WTC11 (cell line): ENCODE data around the gene IQSEC1. TPM values are rescaled to one million over a fixed set of nuclear protein-coding genes. Genes with fewer than 3 reads are reported as not detected.

Experiments
- ATAC-seq: fragments of 200-7000 bp; cut with Tn5 transposase; 2 replicates; pipeline ENCODE4 v1.10.0; 2021; ENCODE audit warnings: mild to moderate bottlenecking, moderate library complexity
- CTCF ChIA-PET: fragments of 300-600 bp; sonication (Branson Sonifier 250); formaldehyde crosslinking; loops from one replicate; lab custom pipeline; 2021; ENCODE audit warnings: antibody characterized with exemption; lab: Charles Lee
- POLR2A ChIA-PET: fragments of 350-600 bp; sonication (Branson Sonifier 250); formaldehyde crosslinking; loops from one replicate; lab custom pipeline; 2021; ENCODE audit warnings: antibody characterized with exemption; lab: Charles Lee
- DNase-seq: peaks from one replicate; pipeline ENCODE4 v3.0.0; 2021; ENCODE audit warnings: low spot score
- H3K27ac Mint-ChIP-seq: 2 replicates; pipeline ENCODE4 v1.8.0; 2021; ENCODE audit warnings: mixed read lengths
- H3K27me3 Mint-ChIP-seq: 2 replicates; pipeline ENCODE4 v1.8.0; 2021; ENCODE audit warnings: low read depth, mild to moderate bottlenecking, moderate library complexity, mixed read lengths
- H3K36me3 Mint-ChIP-seq: 2 replicates; pipeline ENCODE4 v1.8.0; 2021; ENCODE audit warnings: mixed read lengths
- H3K4me1 Mint-ChIP-seq: 2 replicates; pipeline ENCODE4 v1.8.0; 2022; ENCODE audit warnings: mixed read lengths
- H3K4me3 Mint-ChIP-seq: 2 replicates; pipeline ENCODE4 v1.8.0; 2021; ENCODE audit warnings: mild to moderate bottlenecking, moderate library complexity, mixed read lengths
- H3K9me3 Mint-ChIP-seq: 2 replicates; pipeline ENCODE4 v1.8.0; 2021; ENCODE audit warnings: mixed read lengths
- CREB1 ChIP-seq: sonication (generic); formaldehyde crosslinking; IDR thresholded peaks from 2 replicates; pipeline ENCODE4 v1.8.0; 2023; ENCODE audit warnings: mild to moderate bottlenecking, missing genetic modification reagents
- MYBL2 ChIP-seq: sonication (generic); formaldehyde crosslinking; IDR thresholded peaks from 2 replicates; pipeline ENCODE4 v1.8.1; 2023; ENCODE audit warnings: mild to moderate bottlenecking, moderate library complexity, missing genetic modification reagents
- ZNF219 ChIP-seq: sonication (generic); formaldehyde crosslinking; IDR thresholded peaks from 2 replicates; pipeline ENCODE4 v1.8.0; 2023; ENCODE audit warnings: missing genetic modification reagents, mild to moderate bottlenecking, borderline replicate concordance
- ZNF263 ChIP-seq: sonication (generic); formaldehyde crosslinking; IDR thresholded peaks from 2 replicates; pipeline ENCODE4 v1.8.1; 2022; ENCODE audit warnings: low read depth, mild to moderate bottlenecking, moderate library complexity, missing genetic modification reagents
- ZNF396 ChIP-seq: fragments of 250-450 bp; sonication (Bioruptor Pico); IDR thresholded peaks from 2 replicates; pipeline ENCODE4 v1.8.0; 2021; ENCODE audit warnings: mild to moderate bottlenecking, moderate library complexity, borderline replicate concordance
- ZNF423 ChIP-seq: fragments of 250-450 bp; sonication (Bioruptor Pico); IDR thresholded peaks from 2 replicates; pipeline ENCODE4 v2.1.2; 2022; ENCODE audit warnings: mild to moderate bottlenecking, moderate library complexity
- total RNA-seq: library from RNA; stranded (reverse); gene quantifications from 3 replicates; pipeline ENCODE4 v1.2.3, GENCODE V29; 2021
- TF ChIP-seq, protein P1 (sequence below): sonication (generic); formaldehyde crosslinking; IDR thresholded peaks from 2 replicates; pipeline ENCODE4 v1.8.0; 2023; ENCODE audit warnings: missing genetic modification reagents, mild to moderate bottlenecking, borderline replicate concordance
- TF ChIP-seq, protein P2 (sequence below): sonication (generic); formaldehyde crosslinking; IDR thresholded peaks from 2 replicates; pipeline ENCODE4 v1.8.0; 2022; ENCODE audit warnings: mild to moderate bottlenecking, missing genetic modification reagents
- TF ChIP-seq, protein P3 (sequence below): sonication (generic); formaldehyde crosslinking; IDR thresholded peaks from 2 replicates; pipeline ENCODE4 v1.8.1; 2023; ENCODE audit warnings: mild to moderate bottlenecking, missing genetic modification reagents, borderline replicate concordance
- TF ChIP-seq, protein P4 (sequence below): fragments of 250-450 bp; sonication (Bioruptor Pico); IDR thresholded peaks from 2 replicates; pipeline ENCODE4 v2.1.2; 2022; ENCODE audit warnings: mild to moderate bottlenecking, moderate library complexity
- TF ChIP-seq, protein P5 (sequence below): sonication (generic); formaldehyde crosslinking; IDR thresholded peaks from 2 replicates; pipeline ENCODE4 v1.8.1; 2022; ENCODE audit warnings: mild to moderate bottlenecking, missing genetic modification reagents, moderate library complexity, borderline replicate concordance
- TF ChIP-seq, protein P6 (sequence below): sonication (generic); formaldehyde crosslinking; IDR thresholded peaks from 2 replicates; pipeline ENCODE4 v1.8.0; 2023; ENCODE audit warnings: missing genetic modification reagents
- TF ChIP-seq, protein P7 (sequence below): sonication (generic); formaldehyde crosslinking; IDR thresholded peaks from 2 replicates; pipeline ENCODE4 v1.8.1; 2023; ENCODE audit warnings: mild to moderate bottlenecking, missing genetic modification reagents
- TF ChIP-seq, protein P8 (sequence below): fragments of 200-600 bp; IDR thresholded peaks from 2 replicates; pipeline ENCODE4 v1.8.0; 2022; ENCODE audit warnings: antibody characterized with exemption

The IQSEC1 gene
- total RNA-seq, 1 experiment from 2014 or later = 35.0 TPM

DNA sequence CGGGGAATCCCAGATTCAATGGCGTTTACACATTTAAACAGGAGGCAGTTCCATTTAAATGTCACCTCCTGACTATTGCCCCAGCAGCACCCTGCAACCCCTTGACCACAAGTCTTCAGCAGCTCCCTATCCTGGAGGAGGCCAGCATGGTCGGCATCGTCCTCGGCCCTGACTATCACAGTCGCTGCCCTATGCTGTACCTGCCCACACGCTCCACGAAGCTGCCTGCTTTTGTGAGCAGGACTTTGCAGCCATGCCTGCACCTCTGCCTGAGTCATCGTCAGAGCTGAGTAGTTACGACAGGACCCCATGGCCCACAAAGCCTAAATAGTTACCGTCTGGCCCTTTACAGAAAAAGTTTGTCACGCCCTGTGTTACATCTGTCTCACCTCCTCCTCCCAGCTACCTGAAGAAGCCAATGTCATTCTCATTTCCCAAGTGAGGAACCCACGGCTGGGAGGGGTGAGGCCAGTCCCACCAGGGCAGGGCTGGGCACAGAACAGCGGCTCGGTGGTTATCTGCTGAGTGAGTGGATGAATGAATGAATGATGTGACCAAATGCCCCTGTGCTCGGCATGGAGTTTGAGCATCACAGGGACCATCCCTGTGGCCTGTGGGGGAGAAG, 47.8 kb upstream of the IQSEC1 start (continued):
- TF ChIP-seq, protein P1, sequence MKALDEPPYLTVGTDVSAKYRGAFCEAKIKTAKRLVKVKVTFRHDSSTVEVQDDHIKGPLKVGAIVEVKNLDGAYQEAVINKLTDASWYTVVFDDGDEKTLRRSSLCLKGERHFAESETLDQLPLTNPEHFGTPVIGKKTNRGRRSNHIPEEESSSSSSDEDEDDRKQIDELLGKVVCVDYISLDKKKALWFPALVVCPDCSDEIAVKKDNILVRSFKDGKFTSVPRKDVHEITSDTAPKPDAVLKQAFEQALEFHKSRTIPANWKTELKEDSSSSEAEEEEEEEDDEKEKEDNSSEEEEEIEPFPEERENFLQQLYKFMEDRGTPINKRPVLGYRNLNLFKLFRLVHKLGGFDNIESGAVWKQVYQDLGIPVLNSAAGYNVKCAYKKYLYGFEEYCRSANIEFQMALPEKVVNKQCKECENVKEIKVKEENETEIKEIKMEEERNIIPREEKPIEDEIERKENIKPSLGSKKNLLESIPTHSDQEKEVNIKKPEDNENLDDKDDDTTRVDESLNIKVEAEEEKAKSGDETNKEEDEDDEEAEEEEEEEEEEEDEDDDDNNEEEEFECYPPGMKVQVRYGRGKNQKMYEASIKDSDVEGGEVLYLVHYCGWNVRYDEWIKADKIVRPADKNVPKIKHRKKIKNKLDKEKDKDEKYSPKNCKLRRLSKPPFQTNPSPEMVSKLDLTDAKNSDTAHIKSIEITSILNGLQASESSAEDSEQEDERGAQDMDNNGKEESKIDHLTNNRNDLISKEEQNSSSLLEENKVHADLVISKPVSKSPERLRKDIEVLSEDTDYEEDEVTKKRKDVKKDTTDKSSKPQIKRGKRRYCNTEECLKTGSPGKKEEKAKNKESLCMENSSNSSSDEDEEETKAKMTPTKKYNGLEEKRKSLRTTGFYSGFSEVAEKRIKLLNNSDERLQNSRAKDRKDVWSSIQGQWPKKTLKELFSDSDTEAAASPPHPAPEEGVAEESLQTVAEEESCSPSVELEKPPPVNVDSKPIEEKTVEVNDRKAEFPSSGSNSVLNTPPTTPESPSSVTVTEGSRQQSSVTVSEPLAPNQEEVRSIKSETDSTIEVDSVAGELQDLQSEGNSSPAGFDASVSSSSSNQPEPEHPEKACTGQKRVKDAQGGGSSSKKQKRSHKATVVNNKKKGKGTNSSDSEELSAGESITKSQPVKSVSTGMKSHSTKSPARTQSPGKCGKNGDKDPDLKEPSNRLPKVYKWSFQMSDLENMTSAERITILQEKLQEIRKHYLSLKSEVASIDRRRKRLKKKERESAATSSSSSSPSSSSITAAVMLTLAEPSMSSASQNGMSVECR (CRISPR knock-in tag) = no peak
- TF ChIP-seq, protein P2, sequence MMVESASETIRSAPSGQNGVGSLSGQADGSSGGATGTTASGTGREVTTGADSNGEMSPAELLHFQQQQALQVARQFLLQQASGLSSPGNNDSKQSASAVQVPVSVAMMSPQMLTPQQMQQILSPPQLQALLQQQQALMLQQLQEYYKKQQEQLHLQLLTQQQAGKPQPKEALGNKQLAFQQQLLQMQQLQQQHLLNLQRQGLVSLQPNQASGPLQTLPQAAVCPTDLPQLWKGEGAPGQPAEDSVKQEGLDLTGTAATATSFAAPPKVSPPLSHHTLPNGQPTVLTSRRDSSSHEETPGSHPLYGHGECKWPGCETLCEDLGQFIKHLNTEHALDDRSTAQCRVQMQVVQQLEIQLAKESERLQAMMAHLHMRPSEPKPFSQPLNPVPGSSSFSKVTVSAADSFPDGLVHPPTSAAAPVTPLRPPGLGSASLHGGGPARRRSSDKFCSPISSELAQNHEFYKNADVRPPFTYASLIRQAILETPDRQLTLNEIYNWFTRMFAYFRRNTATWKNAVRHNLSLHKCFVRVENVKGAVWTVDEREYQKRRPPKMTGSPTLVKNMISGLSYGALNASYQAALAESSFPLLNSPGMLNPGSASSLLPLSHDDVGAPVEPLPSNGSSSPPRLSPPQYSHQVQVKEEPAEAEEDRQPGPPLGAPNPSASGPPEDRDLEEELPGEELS (CRISPR knock-in tag) = no peak
- TF ChIP-seq, protein P3, sequence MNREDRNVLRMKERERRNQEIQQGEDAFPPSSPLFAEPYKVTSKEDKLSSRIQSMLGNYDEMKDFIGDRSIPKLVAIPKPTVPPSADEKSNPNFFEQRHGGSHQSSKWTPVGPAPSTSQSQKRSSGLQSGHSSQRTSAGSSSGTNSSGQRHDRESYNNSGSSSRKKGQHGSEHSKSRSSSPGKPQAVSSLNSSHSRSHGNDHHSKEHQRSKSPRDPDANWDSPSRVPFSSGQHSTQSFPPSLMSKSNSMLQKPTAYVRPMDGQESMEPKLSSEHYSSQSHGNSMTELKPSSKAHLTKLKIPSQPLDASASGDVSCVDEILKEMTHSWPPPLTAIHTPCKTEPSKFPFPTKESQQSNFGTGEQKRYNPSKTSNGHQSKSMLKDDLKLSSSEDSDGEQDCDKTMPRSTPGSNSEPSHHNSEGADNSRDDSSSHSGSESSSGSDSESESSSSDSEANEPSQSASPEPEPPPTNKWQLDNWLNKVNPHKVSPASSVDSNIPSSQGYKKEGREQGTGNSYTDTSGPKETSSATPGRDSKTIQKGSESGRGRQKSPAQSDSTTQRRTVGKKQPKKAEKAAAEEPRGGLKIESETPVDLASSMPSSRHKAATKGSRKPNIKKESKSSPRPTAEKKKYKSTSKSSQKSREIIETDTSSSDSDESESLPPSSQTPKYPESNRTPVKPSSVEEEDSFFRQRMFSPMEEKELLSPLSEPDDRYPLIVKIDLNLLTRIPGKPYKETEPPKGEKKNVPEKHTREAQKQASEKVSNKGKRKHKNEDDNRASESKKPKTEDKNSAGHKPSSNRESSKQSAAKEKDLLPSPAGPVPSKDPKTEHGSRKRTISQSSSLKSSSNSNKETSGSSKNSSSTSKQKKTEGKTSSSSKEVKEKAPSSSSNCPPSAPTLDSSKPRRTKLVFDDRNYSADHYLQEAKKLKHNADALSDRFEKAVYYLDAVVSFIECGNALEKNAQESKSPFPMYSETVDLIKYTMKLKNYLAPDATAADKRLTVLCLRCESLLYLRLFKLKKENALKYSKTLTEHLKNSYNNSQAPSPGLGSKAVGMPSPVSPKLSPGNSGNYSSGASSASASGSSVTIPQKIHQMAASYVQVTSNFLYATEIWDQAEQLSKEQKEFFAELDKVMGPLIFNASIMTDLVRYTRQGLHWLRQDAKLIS (CRISPR knock-in tag) = no peak
- TF ChIP-seq, protein P4, sequence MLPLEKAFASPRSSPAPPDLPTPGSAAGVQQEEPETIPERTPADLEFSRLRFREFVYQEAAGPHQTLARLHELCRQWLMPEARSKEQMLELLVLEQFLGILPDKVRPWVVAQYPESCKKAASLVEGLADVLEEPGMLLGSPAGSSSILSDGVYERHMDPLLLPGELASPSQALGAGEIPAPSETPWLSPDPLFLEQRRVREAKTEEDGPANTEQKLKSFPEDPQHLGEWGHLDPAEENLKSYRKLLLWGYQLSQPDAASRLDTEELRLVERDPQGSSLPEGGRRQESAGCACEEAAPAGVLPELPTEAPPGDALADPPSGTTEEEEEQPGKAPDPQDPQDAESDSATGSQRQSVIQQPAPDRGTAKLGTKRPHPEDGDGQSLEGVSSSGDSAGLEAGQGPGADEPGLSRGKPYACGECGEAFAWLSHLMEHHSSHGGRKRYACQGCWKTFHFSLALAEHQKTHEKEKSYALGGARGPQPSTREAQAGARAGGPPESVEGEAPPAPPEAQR (CRISPR knock-in tag) = no peak

DNA sequence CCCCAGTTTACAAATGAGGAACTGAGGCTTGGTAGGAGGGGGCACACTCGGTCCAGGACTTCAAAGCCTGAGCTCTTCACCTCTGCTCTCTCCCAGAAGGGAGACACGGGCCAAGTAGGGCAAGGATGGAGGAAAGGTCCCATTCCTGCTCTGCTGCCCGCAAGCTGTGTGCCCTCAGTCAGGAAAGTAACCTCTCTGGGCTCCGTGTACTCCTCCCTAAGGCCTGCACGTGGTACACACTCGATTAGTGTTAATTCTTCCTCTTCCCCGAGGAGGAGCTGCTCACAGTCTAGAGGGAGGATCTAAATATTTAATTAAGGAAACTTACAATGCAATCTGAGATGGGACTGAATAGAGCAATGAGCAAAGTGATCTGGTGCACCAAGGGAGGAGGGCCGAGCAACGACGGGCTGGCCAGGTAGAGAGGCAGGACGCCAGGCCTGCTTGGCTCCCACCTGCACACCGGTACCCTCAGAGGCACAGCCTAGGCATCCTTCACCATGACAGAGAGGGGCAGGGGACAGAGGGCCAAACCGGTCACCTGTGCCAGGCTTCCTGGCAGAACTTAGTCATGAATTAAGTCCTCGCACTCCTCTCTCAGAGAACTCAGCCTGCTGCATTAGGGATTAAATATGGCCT, 47.2 kb upstream of the IQSEC1 start:
- POLR2A ChIA-PET = no interaction called here
- Mint-ChIP-seq H3K36me3 (no peaks in the 10 kb centered on the region), H3K4me3 (no peak overlapping the region), H3K9me3 (no peaks in the 10 kb centered on the region), H3K27me3 (no peaks in the 10 kb centered on the region), H3K4me1 (peaks cover 8% of the 10 kb centered on the region), H3K27ac (no peak overlapping the region)
- ATAC-seq (no peak), DNase-seq (no peak)
- CTCF ChIA-PET = interaction anchor here (1.1 to 1.9 kb wide), 5 partner anchors 27 to 163 kb away, joined by 3 to 10 read pairs (median 4); no protein-coding TSS in a partner anchor
- no peak for TF ChIP-seq CREB1 (CRISPR knock-in tag)
- TF ChIP-seq ZNF263 (CRISPR knock-in tag) = no peak
- TF ChIP-seq, protein P5, sequence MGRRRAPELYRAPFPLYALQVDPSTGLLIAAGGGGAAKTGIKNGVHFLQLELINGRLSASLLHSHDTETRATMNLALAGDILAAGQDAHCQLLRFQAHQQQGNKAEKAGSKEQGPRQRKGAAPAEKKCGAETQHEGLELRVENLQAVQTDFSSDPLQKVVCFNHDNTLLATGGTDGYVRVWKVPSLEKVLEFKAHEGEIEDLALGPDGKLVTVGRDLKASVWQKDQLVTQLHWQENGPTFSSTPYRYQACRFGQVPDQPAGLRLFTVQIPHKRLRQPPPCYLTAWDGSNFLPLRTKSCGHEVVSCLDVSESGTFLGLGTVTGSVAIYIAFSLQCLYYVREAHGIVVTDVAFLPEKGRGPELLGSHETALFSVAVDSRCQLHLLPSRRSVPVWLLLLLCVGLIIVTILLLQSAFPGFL (CRISPR knock-in tag) = no peak
- TF ChIP-seq, protein P6, sequence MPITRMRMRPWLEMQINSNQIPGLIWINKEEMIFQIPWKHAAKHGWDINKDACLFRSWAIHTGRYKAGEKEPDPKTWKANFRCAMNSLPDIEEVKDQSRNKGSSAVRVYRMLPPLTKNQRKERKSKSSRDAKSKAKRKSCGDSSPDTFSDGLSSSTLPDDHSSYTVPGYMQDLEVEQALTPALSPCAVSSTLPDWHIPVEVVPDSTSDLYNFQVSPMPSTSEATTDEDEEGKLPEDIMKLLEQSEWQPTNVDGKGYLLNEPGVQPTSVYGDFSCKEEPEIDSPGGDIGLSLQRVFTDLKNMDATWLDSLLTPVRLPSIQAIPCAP (CRISPR knock-in tag) = no peak
- TF ChIP-seq ZNF423 = no peak
- TF ChIP-seq ZNF396 = no peak
- TF ChIP-seq ZNF219 (CRISPR knock-in tag) = no peak
- TF ChIP-seq, protein P7, sequence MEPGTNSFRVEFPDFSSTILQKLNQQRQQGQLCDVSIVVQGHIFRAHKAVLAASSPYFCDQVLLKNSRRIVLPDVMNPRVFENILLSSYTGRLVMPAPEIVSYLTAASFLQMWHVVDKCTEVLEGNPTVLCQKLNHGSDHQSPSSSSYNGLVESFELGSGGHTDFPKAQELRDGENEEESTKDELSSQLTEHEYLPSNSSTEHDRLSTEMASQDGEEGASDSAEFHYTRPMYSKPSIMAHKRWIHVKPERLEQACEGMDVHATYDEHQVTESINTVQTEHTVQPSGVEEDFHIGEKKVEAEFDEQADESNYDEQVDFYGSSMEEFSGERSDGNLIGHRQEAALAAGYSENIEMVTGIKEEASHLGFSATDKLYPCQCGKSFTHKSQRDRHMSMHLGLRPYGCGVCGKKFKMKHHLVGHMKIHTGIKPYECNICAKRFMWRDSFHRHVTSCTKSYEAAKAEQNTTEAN (CRISPR knock-in tag) = no peak
- TF ChIP-seq, protein P8, sequence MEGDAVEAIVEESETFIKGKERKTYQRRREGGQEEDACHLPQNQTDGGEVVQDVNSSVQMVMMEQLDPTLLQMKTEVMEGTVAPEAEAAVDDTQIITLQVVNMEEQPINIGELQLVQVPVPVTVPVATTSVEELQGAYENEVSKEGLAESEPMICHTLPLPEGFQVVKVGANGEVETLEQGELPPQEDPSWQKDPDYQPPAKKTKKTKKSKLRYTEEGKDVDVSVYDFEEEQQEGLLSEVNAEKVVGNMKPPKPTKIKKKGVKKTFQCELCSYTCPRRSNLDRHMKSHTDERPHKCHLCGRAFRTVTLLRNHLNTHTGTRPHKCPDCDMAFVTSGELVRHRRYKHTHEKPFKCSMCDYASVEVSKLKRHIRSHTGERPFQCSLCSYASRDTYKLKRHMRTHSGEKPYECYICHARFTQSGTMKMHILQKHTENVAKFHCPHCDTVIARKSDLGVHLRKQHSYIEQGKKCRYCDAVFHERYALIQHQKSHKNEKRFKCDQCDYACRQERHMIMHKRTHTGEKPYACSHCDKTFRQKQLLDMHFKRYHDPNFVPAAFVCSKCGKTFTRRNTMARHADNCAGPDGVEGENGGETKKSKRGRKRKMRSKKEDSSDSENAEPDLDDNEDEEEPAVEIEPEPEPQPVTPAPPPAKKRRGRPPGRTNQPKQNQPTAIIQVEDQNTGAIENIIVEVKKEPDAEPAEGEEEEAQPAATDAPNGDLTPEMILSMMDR = no peak
- TF ChIP-seq MYBL2 (CRISPR knock-in tag) = no peak
